Naive B cell (primary cell): ENCODE results near the gene ANKRD33B. TPM values are rescaled to one million over a fixed set of nuclear protein-coding genes. Genes with fewer than 3 reads are reported as not detected.

Experiments used
- ATAC-seq, 2 donors: fragments of 150-1000 bp; cut with Tn5 transposase; 2 replicates each; pipeline ENCODE4 v1.10.0; 2021; ENCODE audit warnings: low read depth in 2 of 2, mild to moderate bottlenecking in 2 of 2, moderate library complexity in 2 of 2
- DNase-seq: peaks from one replicate; pipeline ENCODE4 v3.0.0; 2022
- H3K27ac Mint-ChIP-seq, 6 donors: one replicate each; pipeline ENCODE4 v1.8.0; 2020 to 2022; ENCODE audit warnings: mild to moderate bottlenecking in 6 of 6, mixed read lengths in 6 of 6, moderate library complexity in 5 of 6, inconsistent platforms in 2 of 6
- H3K27me3 Mint-ChIP-seq, 3 donors: one replicate each; pipeline ENCODE4 v1.8.0; 2021 to 2022; ENCODE audit warnings: mixed read lengths in 3 of 3, mild to moderate bottlenecking in 1 of 3
- H3K36me3 Mint-ChIP-seq, 2 donors: one replicate each; pipeline ENCODE4 v1.8.0; 2020 to 2022; ENCODE audit warnings: mixed read lengths in 2 of 2, inconsistent platforms in 1 of 2, mild to moderate bottlenecking in 1 of 2
- H3K4me1 Mint-ChIP-seq, 3 donors: one replicate each; pipeline ENCODE4 v1.8.0; 2020 to 2022; ENCODE audit warnings: mixed read lengths in 3 of 3, inconsistent platforms in 1 of 3, mild to moderate bottlenecking in 1 of 3, moderate library complexity in 1 of 3
- H3K4me3 Mint-ChIP-seq, 8 donors: one replicate each; pipeline ENCODE4 v1.8.0; 2020 to 2022; ENCODE audit warnings: mild to moderate bottlenecking in 8 of 8, mixed read lengths in 8 of 8, moderate library complexity in 8 of 8, inconsistent platforms in 2 of 8
- H3K9me3 Mint-ChIP-seq, 7 donors: one replicate each; pipeline ENCODE4 v1.8.0; 2020 to 2022; ENCODE audit warnings: mixed read lengths in 7 of 7, mild to moderate bottlenecking in 5 of 7, inconsistent platforms in 2 of 7, moderate library complexity in 1 of 7
- polyA plus RNA-seq, 6 donors: library from polyadenylated mRNA; unstranded; fragments of 300-500 nt; fragmentation: Illumina TruSeq; gene quantifications; one replicate each; pipeline ENCODE4 v1.2.3, GENCODE V29; 2021; ENCODE audit warnings: low read depth in 6 of 6

ANKRD33B gene
- polyA plus RNA-seq, 6 donors from 2014 or later: 1.3 to 2.7 (median 1.9) TPM

- no peak for DNase-seq
- Mint-ChIP-seq H3K27me3 (no peaks in the 10 kb centered on the region), H3K9me3 (no peaks in the 10 kb centered on the region), H3K36me3 (peaks cover 0 to 12% of the 10 kb centered on the region in 2 donors), H3K4me3 (peak overlapping the region in 1 of 8 donors; percentile 53), H3K4me1 (peaks cover 31 to 56% (median 50%) of the 10 kb centered on the region in 3 donors), H3K27ac (peak overlapping the region in 3 of 6 donors; percentile 31 to 62 (median 53))
- ATAC-seq: no peak
These were observed 139.1 kb downstream of the ANKRD33B start for GRCh38 chr5:10702911-10703491.

GRCh38 chr5:10703676-10704075 lies 139.8 kb downstream of the ANKRD33B start:
- peaks cover 37 to 59% (median 52%) of the 10 kb centered on the region in 3 donors for H3K4me1 Mint-ChIP-seq

DNA sequence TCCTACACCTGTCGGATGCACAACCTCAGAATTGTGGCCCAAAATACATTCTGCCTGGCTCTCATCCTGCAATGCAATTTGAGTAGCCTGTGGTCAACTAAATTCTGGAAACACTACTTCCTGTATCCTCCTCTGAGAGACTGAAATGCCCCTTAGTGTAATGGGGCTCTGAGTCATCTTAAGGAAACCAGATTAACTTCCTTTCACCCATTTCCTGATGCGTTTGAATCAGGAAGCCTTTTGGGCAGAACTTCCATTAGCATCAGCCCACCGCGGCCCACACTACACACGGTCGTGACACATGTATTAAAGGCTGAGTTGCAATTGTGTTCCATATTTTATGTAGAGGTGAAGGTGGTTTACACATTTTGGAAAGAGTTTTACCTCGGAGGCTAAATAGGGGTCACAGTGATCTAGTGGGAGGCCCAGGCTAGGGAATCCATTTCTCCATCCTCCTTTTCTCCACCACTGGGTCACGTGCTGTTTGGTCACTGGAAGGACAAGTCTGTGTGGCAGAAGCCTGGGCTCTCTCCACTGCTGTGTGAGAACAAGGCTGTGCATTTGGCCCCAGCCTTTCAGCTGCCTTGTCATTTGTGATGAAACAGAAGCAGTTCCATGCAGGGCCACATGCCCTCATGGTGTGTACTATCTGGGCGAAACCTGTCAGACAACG lies 141.2 kb downstream of the ANKRD33B start:
- H3K9me3 Mint-ChIP-seq: no peaks in the 10 kb centered on the region
- H3K36me3 Mint-ChIP-seq: peaks cover 0 to 12% of the 10 kb centered on the region in 2 donors
- DNase-seq: no peak
- H3K4me3 Mint-ChIP-seq: no peak overlapping the region
- peak overlapping the region; percentile 4 to 71 (median 44) for H3K27ac Mint-ChIP-seq
- no peaks in the 10 kb centered on the region for H3K27me3 Mint-ChIP-seq
- H3K4me1 Mint-ChIP-seq: peaks cover 31 to 45% (median 42%) of the 10 kb centered on the region in 3 donors
- no peak for ATAC-seq

More at GRCh38 chr5:10703676-10704075, 139.8 kb downstream of the ANKRD33B start:
- H3K36me3 Mint-ChIP-seq: peaks cover 0 to 12% of the 10 kb centered on the region in 2 donors
- DNase-seq (no peak), ATAC-seq (no peak)
- H3K9me3 Mint-ChIP-seq: no peaks in the 10 kb centered on the region
- H3K27me3 Mint-ChIP-seq: no peaks in the 10 kb centered on the region
- peak overlapping the region in 1 of 6 donors; percentile 53 for H3K27ac Mint-ChIP-seq
- no peak overlapping the region for H3K4me3 Mint-ChIP-seq

- Mint-ChIP-seq H3K36me3 (peaks cover 0 to 12% of the 10 kb centered on the region in 2 donors), H3K27me3 (no peaks in the 10 kb centered on the region), H3K4me3 (no peak overlapping the region), H3K9me3 (no peaks in the 10 kb centered on the region), H3K4me1 (peaks cover 29 to 41% (median 35%) of the 10 kb centered on the region in 3 donors), H3K27ac (peak overlapping the region in 3 of 6 donors; percentile 5 to 16 (median 16))
- DNase-seq (no peak), ATAC-seq (no peak)
These were observed 141.9 kb downstream of the ANKRD33B start for GRCh38 chr5:10705747-10706146.

DNA sequence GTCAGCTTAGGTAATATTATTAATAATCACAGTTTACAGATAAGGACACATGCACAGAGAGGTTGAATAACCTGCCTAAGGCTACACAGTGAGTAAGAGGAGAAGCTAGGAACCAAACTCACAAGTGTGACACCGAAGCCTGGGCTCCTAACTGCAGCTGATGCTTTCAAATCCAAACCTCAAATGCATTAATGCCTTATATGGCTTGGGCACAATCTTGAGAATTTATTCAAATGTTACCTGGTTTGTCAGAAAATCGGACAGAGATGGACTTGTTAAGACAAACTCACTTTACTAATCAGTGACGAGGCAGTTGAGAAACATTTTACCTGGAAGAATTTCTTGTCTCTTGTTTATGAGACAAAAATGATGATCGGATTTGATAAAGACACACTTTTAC lies 142.5 kb downstream of the ANKRD33B start:
- Mint-ChIP-seq H3K9me3 (no peaks in the 10 kb centered on the region), H3K27ac (no peak overlapping the region), H3K4me1 (peaks cover 32 to 41% (median 35%) of the 10 kb centered on the region in 3 donors), H3K36me3 (peaks cover under 1 to 13% of the 10 kb centered on the region in 2 donors), H3K4me3 (no peak overlapping the region), H3K27me3 (no peaks in the 10 kb centered on the region)
- no peak for DNase-seq
- no peak for ATAC-seq

Other genes with a start within 250 kb of the ANKRD33B start
- 10 to 100 TPM; 22.8 to 72.8 (median 48.4) TPM for gene MARCHF6, start 210.4 kb upstream of the ANKRD33B start, polyA plus RNA-seq
- under 1 TPM in 2 of 6 donors, not detected in 4; 0.58 to 0.70 TPM for gene ROPN1L, start 122.2 kb upstream of the ANKRD33B start, polyA plus RNA-seq
- gene DAP, start 197.2 kb downstream of the ANKRD33B start, polyA plus RNA-seq: 10 to 100 TPM; 48.6 to 90.4 (median 62.8) TPM